HCT116 (cell line): ENCODE measurements around the gene WHAMM. TPM values are rescaled to one million over a fixed set of nuclear protein-coding genes. Genes with fewer than 3 reads are reported as not detected.

Source experiments
- ATAC-seq: fragments of 200-7000 bp; cut with Tn5 transposase; 2 replicates; pipeline ENCODE4 v1.9.1; 2020; ENCODE audit warnings: mild to moderate bottlenecking, moderate library complexity
- BruUV-seq: library from RNA; stranded (reverse); fragments of 400-500 nt; replicated peaks from 2 replicates; lab custom pipeline; 2021; lab: Mats Ljungman, UMichigan
- CTCF ChIA-PET: fragments of 300-600 bp; sonication (Branson Sonifier 250); formaldehyde crosslinking; loops from one replicate; lab custom pipeline; 2021; ENCODE audit warnings: antibody characterized with exemption; lab: Charles Lee
- POLR2A ChIA-PET: fragments of 300-600, 350-600 bp; sonication (Branson Sonifier 250); formaldehyde crosslinking; loops from one replicate; lab custom pipeline; 2021; ENCODE audit warnings: antibody characterized with exemption; lab: Charles Lee
- RAD21 ChIA-PET, 2 experiments: fragments of 300-600 bp; sonication (Branson Sonifier 250); formaldehyde crosslinking; loops; one replicate each; lab custom pipeline; 2023; ENCODE audit warnings: low total read pairs in 2 of 2; ENCODE audit not compliant: uncharacterized antibody in 2 of 2, unreplicated experiment in 2 of 2, low non-redundant PET in 1 of 2; lab: Charles Lee
- DNase-seq: peaks from one replicate; pipeline ENCODE4 v3.0.0-alpha.2; 2010; ENCODE audit warnings: low read depth, low spot score
- H2AFZ ChIP-seq: fragments of 200-600 bp; shearing (Covaris generic), sonication (generic); 2 replicates; pipeline ENCODE4 v1.6.1; 2017; ENCODE audit warnings: low read depth, mixed run types, mixed read lengths, antibody characterized with exemption, low read length; ENCODE audit not compliant: poor library complexity, severe bottlenecking
- H3K27ac ChIP-seq: 2 replicates; pipeline ENCODE4 v1.5.1; 2012; ENCODE audit warnings: low read depth, low read length
- H3K27me3 ChIP-seq: fragments of 200-600 bp; sonication (generic); 2 replicates; pipeline ENCODE4 v1.6.1; 2016; ENCODE audit warnings: mixed run types, low read length, mixed read lengths; ENCODE audit not compliant: insufficient read depth
- H3K36me3 ChIP-seq, 2 experiments: fragments of 200-500 bp in 1 of 2; fragments of 200-600 bp in 1 of 2; sonication (Bioruptor generic) in 1 of 2; sonication (generic) in 1 of 2; 2 replicates each; pipeline versions ENCODE4 v1.5.1 to v1.6.1; 2014 to 2016; ENCODE audit warnings: low read length in 2 of 2, inconsistent platforms in 1 of 2, mixed read lengths in 1 of 2, mixed run types in 1 of 2; ENCODE audit not compliant: insufficient read depth in 2 of 2, control insufficient read depth in 1 of 2
- H3K4me1 ChIP-seq, 2 experiments: fragments of 200-600 bp in 1 of 2; sonication (generic) in 1 of 2; 2 replicates each; pipeline versions ENCODE4 v1.5.1 to v1.6.1; 2012 to 2017; ENCODE audit warnings: low read length in 2 of 2, inconsistent platforms in 1 of 2, mild to moderate bottlenecking in 1 of 2, mixed read lengths in 1 of 2, mixed run types in 1 of 2, moderate library complexity in 1 of 2; ENCODE audit not compliant: insufficient read depth in 2 of 2, control insufficient read depth in 1 of 2
- H3K4me2 ChIP-seq: fragments of 200-600 bp; sonication (generic); 2 replicates; pipeline ENCODE4 v1.6.1; 2017; ENCODE audit warnings: mixed run types, low read length, mixed read lengths
- H3K4me3 ChIP-seq, 2 experiments: fragments of 200-600 bp in 1 of 2; sonication (generic) in 1 of 2; replicated peaks in 1 of 2; 2 replicates each; pipeline ENCODE4 v1.5.1; 2011 to 2016; ENCODE audit warnings: low read length in 2 of 2, control low read depth in 1 of 2, low read depth in 1 of 2, mild to moderate bottlenecking in 1 of 2, mixed read lengths in 1 of 2, mixed run types in 1 of 2
- H3K79me2 ChIP-seq: fragments of 200-600 bp; sonication (generic); 2 replicates; pipeline ENCODE4 v1.6.1; 2017; ENCODE audit warnings: mild to moderate bottlenecking, mixed run types, low read length, moderate library complexity, mixed read lengths; ENCODE audit not compliant: insufficient read depth
- H3K9ac ChIP-seq: fragments of 200-600 bp; sonication (generic); 2 replicates; pipeline ENCODE4 v1.6.1; 2016; ENCODE audit warnings: low read length, mixed read lengths
- H3K9me2 ChIP-seq: fragments of 200-600 bp; sonication (generic), shearing (Covaris generic); 2 replicates; pipeline ENCODE4 v1.6.1; 2017; ENCODE audit warnings: mixed run types, mild to moderate bottlenecking, moderate library complexity; ENCODE audit not compliant: insufficient read depth
- H3K9me3 ChIP-seq, 2 experiments: fragments of 200-500 bp in 1 of 2; fragments of 200-600 bp in 1 of 2; sonication (Bioruptor generic) in 1 of 2; sonication (generic) in 1 of 2; 2 replicates each; pipeline ENCODE4 v1.6.1; 2014 to 2017; ENCODE audit warnings: low read length in 2 of 2, mixed read lengths in 2 of 2, inconsistent platforms in 1 of 2, low read depth in 1 of 2, mild to moderate bottlenecking in 1 of 2, mixed run types in 1 of 2, moderate library complexity in 1 of 2; ENCODE audit not compliant: control insufficient read depth in 1 of 2, insufficient read depth in 1 of 2
- H4K20me1 ChIP-seq: fragments of 200-600 bp; sonication (generic), shearing (Covaris generic); 2 replicates; pipeline ENCODE4 v1.6.1; 2017; ENCODE audit warnings: mixed run types, mild to moderate bottlenecking, moderate library complexity; ENCODE audit not compliant: insufficient read depth
- ATF3 ChIP-seq: IDR thresholded peaks from 2 replicates; pipeline ENCODE4 v1.6.1; 2012
- CBX3 ChIP-seq: IDR thresholded peaks from 2 replicates; pipeline ENCODE4 v1.6.1; 2012; ENCODE audit warnings: low read depth
- EZH2 ChIP-seq: fragments of 200-600 bp; sonication (generic); IDR thresholded peaks from 2 replicates; pipeline ENCODE4 v1.6.1; 2017; ENCODE audit warnings: antibody characterized with exemption, mixed run types
- EZH2phosphoT487 ChIP-seq: fragments of 200-600 bp; IDR thresholded peaks from 2 replicates; pipeline ENCODE4 v1.6.1; 2018; ENCODE audit warnings: antibody characterized with exemption, borderline replicate concordance
- FOSL1 ChIP-seq: IDR thresholded peaks from 2 replicates; pipeline ENCODE4 v1.6.1; 2012; ENCODE audit warnings: low read depth
- JUND ChIP-seq: IDR thresholded peaks from 2 replicates; pipeline ENCODE4 v1.6.1; 2012
- POLR2AphosphoS5 ChIP-seq: IDR thresholded peaks from 2 replicates; pipeline ENCODE4 v1.6.1; 2011; ENCODE audit warnings: mild to moderate bottlenecking, low read depth, low read length, moderate library complexity
- RAD21 ChIP-seq: IDR thresholded peaks from 2 replicates; pipeline ENCODE4 v1.6.1; 2012; ENCODE audit warnings: low read depth, mild to moderate bottlenecking
- SIN3A ChIP-seq: IDR thresholded peaks from 2 replicates; pipeline ENCODE4 v1.6.1; 2012; ENCODE audit warnings: low read depth
- SP1 ChIP-seq: IDR thresholded peaks from 2 replicates; pipeline ENCODE4 v1.6.1; 2012; ENCODE audit warnings: low read depth
- SRF ChIP-seq: IDR thresholded peaks from 2 replicates; pipeline ENCODE4 v1.6.1; 2012; ENCODE audit warnings: low read depth
- TCF7L2 ChIP-seq: IDR thresholded peaks from 2 replicates; pipeline ENCODE4 v1.7.0; 2011; ENCODE audit warnings: borderline replicate concordance, inconsistent platforms; ENCODE audit not compliant: insufficient read depth, insufficient read length; ENCODE audit errors: extremely low read depth
- YY1 ChIP-seq: IDR thresholded peaks from 2 replicates; pipeline ENCODE4 v1.6.1; 2011; ENCODE audit warnings: low read length, low read depth, moderate library complexity, mild to moderate bottlenecking; ENCODE audit not compliant: insufficient replicate concordance; ENCODE audit errors: extremely low read depth
- ZFX ChIP-seq: fragments of 450-650 bp; IDR thresholded peaks from 2 replicates; pipeline ENCODE4 v1.6.1; 2017
- ZNF274 ChIP-seq: fragments of 200-500 bp; sonication (Bioruptor generic); IDR thresholded peaks from 2 replicates; pipeline ENCODE4 v1.6.1; 2014; ENCODE audit warnings: mild to moderate bottlenecking, low read depth, low read length, inconsistent platforms
- intact Hi-C: fragments of 100-400 bp; cut with micrococcal nuclease; formaldehyde crosslinking; loops from 2 replicates; pipeline ENCODE4 v1.10.0; 2022
- total RNA-seq: library from RNA; stranded (reverse); gene quantifications from one replicate; pipeline ENCODE4 v1.2.1, GENCODE V29; 2021; ENCODE audit not compliant: unreplicated experiment
- TF ChIP-seq, protein P1 (sequence below): IDR thresholded peaks from 2 replicates; pipeline ENCODE4 v1.6.1; 2012; ENCODE audit warnings: low read depth
- TF ChIP-seq, protein P2 (sequence below): IDR thresholded peaks from 2 replicates; pipeline ENCODE4 v1.6.1; 2012
- TF ChIP-seq, protein P3 (sequence below): IDR thresholded peaks from 2 replicates; pipeline ENCODE4 v1.6.1; 2011; ENCODE audit warnings: mild to moderate bottlenecking, low read length, moderate library complexity; ENCODE audit not compliant: insufficient replicate concordance; ENCODE audit errors: extremely low read depth

WHAMM gene
- total RNA-seq, 1 experiment from 2014 or later = 7.1 TPM

DNA sequence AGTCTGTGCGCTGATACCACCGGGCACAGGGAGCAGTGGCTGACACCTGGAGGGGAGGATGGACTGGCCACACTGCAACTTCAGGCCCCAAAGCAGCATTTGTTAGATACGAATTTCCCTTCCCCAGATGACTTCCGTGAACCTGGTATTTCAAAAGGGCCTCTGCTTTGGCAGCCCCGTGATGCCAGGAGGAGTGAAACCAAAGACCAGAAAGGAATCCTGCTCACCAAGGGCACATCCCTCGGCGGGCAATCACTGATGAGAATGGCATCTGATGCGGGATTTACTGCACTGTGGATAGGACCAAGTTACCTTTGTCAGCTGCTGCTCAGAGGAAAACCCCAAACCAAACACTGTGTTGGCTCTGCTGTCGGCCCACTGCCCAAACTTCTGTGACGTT, 65.5 kb downstream of the WHAMM start:
- H3K9ac ChIP-seq = no peak overlapping the region
- no peaks in the 10 kb centered on the region for H3K79me2 ChIP-seq
- ChIA-PET RAD21 (no interaction called here), POLR2A (no interaction called here), CTCF (no interaction called here)
- no peak overlapping the region for H3K4me3 ChIP-seq
- no peak for ATAC-seq
- H3K27ac ChIP-seq = no peak overlapping the region
- no peak overlapping the region for H2AFZ ChIP-seq
- DNase-seq = no peak
- H3K4me1 ChIP-seq = peaks cover 0 to 11% of the 10 kb centered on the region in 2 experiments; a peak in 1 of 4 replicates
- BruUV-seq = no TSS peak
- H4K20me1 ChIP-seq = no peaks in the 10 kb centered on the region
- no peaks in the 10 kb centered on the region for H3K9me3 ChIP-seq
- no peaks in the 10 kb centered on the region for H3K27me3 ChIP-seq
- no peaks in the 10 kb centered on the region for H3K36me3 ChIP-seq
- intact Hi-C loops = no loop called here
- no peaks in the 10 kb centered on the region for H3K9me2 ChIP-seq
- H3K4me2 ChIP-seq = peak overlapping the region; percentile 25; the same call in 1 of the 2 replicates
- no peak for TF ChIP-seq ZFX
- TF ChIP-seq POLR2AphosphoS5 = no peak
- TF ChIP-seq ATF3 = no peak
- no peak for TF ChIP-seq YY1
- TF ChIP-seq ZNF274 = no peak
- TF ChIP-seq CBX3 = no peak
- no peak for TF ChIP-seq EZH2phosphoT487
- TF ChIP-seq EZH2 = no peak
- TF ChIP-seq SP1 = no peak
- TF ChIP-seq SRF = no peak
- TF ChIP-seq RAD21 = no peak
- TF ChIP-seq, protein P1, sequence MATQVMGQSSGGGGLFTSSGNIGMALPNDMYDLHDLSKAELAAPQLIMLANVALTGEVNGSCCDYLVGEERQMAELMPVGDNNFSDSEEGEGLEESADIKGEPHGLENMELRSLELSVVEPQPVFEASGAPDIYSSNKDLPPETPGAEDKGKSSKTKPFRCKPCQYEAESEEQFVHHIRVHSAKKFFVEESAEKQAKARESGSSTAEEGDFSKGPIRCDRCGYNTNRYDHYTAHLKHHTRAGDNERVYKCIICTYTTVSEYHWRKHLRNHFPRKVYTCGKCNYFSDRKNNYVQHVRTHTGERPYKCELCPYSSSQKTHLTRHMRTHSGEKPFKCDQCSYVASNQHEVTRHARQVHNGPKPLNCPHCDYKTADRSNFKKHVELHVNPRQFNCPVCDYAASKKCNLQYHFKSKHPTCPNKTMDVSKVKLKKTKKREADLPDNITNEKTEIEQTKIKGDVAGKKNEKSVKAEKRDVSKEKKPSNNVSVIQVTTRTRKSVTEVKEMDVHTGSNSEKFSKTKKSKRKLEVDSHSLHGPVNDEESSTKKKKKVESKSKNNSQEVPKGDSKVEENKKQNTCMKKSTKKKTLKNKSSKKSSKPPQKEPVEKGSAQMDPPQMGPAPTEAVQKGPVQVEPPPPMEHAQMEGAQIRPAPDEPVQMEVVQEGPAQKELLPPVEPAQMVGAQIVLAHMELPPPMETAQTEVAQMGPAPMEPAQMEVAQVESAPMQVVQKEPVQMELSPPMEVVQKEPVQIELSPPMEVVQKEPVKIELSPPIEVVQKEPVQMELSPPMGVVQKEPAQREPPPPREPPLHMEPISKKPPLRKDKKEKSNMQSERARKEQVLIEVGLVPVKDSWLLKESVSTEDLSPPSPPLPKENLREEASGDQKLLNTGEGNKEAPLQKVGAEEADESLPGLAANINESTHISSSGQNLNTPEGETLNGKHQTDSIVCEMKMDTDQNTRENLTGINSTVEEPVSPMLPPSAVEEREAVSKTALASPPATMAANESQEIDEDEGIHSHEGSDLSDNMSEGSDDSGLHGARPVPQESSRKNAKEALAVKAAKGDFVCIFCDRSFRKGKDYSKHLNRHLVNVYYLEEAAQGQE = no peak
- TF ChIP-seq, protein P2, sequence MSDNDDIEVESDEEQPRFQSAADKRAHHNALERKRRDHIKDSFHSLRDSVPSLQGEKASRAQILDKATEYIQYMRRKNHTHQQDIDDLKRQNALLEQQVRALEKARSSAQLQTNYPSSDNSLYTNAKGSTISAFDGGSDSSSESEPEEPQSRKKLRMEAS = no peak
- TF ChIP-seq FOSL1 = no peak
- TF ChIP-seq, protein P3, sequence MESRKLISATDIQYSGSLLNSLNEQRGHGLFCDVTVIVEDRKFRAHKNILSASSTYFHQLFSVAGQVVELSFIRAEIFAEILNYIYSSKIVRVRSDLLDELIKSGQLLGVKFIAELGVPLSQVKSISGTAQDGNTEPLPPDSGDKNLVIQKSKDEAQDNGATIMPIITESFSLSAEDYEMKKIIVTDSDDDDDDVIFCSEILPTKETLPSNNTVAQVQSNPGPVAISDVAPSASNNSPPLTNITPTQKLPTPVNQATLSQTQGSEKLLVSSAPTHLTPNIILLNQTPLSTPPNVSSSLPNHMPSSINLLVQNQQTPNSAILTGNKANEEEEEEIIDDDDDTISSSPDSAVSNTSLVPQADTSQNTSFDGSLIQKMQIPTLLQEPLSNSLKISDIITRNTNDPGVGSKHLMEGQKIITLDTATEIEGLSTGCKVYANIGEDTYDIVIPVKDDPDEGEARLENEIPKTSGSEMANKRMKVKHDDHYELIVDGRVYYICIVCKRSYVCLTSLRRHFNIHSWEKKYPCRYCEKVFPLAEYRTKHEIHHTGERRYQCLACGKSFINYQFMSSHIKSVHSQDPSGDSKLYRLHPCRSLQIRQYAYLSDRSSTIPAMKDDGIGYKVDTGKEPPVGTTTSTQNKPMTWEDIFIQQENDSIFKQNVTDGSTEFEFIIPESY = no peak
- no peak for TF ChIP-seq SIN3A
- TF ChIP-seq JUND = no peak
- TF ChIP-seq TCF7L2 = no peak
